ENCODE data around the gene NOX5. TPM values are rescaled to one million over a fixed set of nuclear protein-coding genes. Genes with fewer than 3 reads are reported as not detected.
"Not testable (repeated sequence)": the region's sequence is repeated elsewhere in the genome, so short reads cannot be mapped to it uniquely, and the experiment has no call there.

NOX5 gene
- total RNA-seq, result not detected

- ChIA-PET CTCF (no interaction called here), POLR2A (no interaction called here)
These were observed at the start of gene NOX5 for GRCh38 chr15:69014454-69014853. NOX5 (plus strand) TSS chr15:69014695; CDS start chr15:69014736, 41 bp downstream.

- ChIA-PET CTCF (no interaction called here), POLR2A (no interaction called here)
These were observed 47.5 kb upstream of the NOX5 start for GRCh38 chr15:68966996-68967395.

- POLR2A ChIA-PET, result no interaction called here
- CTCF ChIA-PET, result no interaction called here
These were observed 46.5 kb upstream of the NOX5 start for GRCh38 chr15:68967948-68968347.

GRCh38 chr15:68969298-68969697 is 45.2 kb upstream of the NOX5 start:
- CTCF ChIA-PET, result no interaction called here
- POLR2A ChIA-PET, result no interaction called here

DNA sequence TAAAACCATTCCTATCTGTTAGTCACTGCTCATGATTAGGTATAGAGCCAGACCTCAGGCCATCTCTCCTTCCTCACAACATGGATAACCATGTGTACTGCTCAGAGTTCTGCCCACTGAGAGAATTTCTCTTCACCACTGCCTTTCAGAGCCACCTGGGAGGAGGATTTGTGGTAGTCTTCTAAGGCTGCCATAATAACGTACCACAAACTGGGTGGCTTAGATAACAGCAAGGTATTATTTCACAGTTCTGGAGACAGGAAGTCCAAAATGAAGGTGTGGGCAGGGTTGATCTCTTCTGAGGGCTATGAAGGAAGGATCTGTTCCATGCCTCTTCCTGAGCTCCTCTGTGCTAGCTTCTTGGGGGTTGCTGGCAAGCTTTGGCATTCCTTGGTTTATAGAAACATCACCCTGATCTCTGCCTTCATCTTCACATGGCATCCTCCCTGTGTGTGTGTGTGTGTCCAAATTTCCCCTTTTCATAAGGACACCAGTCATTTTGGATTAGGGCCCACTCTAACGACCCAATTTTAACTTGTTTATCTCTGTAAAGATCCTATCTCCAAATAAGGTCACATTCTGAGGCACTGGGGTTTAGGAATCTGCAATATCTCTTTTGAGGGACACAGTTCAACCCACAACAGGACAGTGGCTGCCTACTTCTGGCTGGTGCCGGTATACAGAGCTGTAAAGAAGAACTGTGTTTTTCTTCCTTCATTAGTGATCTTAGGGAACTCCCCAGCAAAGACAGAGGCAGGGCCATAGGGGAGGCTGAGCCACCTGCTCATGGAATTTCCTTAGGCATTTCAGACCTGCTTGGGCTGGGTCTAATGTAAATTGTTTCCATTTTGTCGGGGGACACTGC is 42.1 kb upstream of the NOX5 start:
- CTCF ChIA-PET, result no interaction called here
- POLR2A ChIA-PET, result no interaction called here

DNA sequence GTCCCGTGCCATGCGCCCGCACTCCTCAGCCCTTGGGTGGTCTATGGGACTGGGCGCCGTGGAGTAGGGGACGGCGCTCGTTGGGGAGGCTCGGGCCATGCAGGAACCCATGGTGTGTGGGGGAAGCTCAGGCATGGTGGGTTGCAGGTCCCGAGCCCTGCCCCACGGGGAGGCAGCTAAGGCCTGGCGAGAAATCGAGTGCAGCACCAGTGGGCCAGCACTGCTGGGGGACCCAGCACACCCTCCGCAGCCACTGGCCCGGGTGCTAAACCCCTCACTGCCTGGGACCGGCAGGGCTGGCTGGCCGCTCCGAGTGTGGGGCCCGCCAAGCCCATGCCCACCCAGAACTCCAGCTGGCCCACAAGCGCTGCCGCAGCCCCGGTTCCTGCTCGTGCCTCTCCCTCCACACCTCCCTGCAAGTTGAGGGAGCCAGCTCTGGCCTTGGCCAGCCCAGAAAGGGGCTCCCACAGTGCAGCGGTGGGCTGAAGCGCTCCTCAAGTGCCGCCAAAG is 38.8 kb upstream of the NOX5 start:
- CTCF ChIA-PET, POLR2A ChIA-PET: not testable (repeated sequence)

- CTCF ChIA-PET, result not testable (repeated sequence)
These were observed 37.1 kb upstream of the NOX5 start for GRCh38 chr15:68977426-68977825.

DNA sequence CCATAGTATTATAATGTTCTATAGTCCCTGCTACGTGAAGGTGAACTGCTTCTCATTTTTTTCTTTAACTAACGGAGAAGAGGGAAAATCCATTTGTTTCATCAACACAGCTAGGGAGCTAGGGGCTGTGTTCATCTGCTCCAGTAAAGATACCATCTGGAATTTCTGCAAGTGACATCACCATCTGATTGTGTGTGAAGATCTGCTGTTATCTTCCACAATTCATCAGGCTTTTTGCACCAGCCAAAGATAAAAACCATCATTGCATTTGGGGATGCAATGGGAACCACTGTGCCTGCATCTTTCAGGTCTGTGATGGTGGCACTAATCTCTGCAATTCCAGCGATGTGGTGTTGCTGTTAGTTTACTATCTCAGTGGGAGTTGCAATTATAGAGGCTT is 35.5 kb upstream of the NOX5 start:
- ChIA-PET CTCF (no interaction called here), POLR2A (no interaction called here)

More at GRCh38 chr15:68977426-68977825, 37.1 kb upstream of the NOX5 start:
- POLR2A ChIA-PET, result not testable (repeated sequence)

DNA sequence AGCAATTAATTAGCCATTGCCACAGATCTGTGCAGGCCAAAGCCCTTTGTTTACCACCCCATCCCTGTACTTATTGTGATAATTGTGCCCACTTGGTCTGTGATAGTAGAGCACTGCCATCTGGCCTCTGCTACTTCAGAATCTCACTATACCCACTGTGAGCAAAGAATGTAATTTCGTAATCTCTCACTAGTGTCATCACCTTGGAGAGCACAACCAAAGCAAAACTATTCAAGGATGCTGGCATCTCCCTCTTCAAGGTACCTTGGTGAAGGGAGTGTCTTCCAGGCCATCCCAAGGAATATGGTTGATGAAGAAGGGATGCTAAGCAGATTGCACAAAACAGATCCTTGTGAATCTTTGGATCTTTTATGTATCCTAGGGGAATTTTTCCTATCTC is 34.7 kb upstream of the NOX5 start:
- POLR2A ChIA-PET, result no interaction called here
- CTCF ChIA-PET, result no interaction called here

GRCh38 chr15:68980786-68981185 is 33.7 kb upstream of the NOX5 start:
- ChIA-PET POLR2A (no interaction called here), CTCF (no interaction called here)

GRCh38 chr15:68981941-68982340 is 32.6 kb upstream of the NOX5 start:
- POLR2A ChIA-PET, result no interaction called here
- CTCF ChIA-PET, result no interaction called here

DNA sequence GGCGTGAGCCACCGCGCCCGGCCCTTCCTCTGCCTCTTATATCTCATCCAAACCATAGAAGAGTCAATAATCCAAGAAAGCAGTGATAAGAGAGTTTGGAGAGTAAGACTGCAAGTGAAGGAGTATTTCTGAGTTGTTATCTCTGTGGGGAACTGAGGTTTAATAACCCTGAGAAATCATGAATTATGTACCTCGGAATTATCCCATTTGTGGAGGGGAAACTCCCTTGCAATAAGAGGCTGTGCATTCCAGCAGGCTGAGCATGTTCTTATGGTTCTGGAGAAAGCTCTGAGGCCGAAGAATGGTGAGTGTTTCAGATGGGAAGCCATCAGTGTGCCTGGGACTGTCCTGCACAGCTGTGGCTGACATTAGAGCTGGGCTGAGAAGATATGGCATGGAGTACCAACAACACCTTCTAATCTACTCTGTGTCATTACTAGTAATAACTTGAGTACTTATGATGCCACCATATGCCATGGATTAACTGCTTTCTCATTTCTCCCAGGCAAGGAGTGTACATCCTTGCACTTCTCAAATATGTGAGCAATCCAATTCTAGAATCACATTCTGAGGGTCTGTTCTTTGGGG is 31.4 kb upstream of the NOX5 start:
- CTCF ChIA-PET, result no interaction called here
- POLR2A ChIA-PET, result no interaction called here

GRCh38 chr15:68983961-68984481 is 30.5 kb upstream of the NOX5 start:
- POLR2A ChIA-PET, result no interaction called here

GRCh38 chr15:68984586-68984985 is 29.9 kb upstream of the NOX5 start:
- CTCF ChIA-PET, result no interaction called here

More at GRCh38 chr15:68983961-68984481, 30.5 kb upstream of the NOX5 start:
- CTCF ChIA-PET, result no interaction called here

DNA sequence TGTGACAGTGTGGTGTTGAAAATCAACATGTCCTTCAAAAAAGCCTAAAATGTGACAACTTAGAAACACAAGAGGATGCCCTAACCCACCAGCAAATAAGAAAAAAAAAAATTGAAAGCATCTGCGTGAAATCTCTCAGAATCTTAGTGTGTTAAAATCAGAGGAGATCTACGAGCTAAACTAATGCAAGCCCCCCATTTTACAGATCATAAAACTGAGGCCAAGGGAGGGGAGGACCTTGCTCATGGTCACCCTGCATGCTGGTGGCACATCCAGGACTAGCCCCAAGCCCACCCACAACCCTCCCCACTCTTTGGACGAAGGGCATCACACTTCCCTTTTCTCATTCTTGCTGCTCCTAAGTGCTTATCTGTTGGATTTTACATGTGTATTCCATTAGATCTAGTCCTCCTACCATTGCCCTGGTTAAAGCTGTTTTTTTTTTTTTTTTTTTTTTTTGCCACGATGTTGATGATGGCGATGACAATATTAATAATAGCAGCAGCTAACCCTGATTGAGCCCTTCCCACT is 29.1 kb upstream of the NOX5 start:
- ChIA-PET CTCF (no interaction called here), POLR2A (no interaction called here)

More at GRCh38 chr15:68984586-68984985, 29.9 kb upstream of the NOX5 start:
- POLR2A ChIA-PET, result no interaction called here

DNA sequence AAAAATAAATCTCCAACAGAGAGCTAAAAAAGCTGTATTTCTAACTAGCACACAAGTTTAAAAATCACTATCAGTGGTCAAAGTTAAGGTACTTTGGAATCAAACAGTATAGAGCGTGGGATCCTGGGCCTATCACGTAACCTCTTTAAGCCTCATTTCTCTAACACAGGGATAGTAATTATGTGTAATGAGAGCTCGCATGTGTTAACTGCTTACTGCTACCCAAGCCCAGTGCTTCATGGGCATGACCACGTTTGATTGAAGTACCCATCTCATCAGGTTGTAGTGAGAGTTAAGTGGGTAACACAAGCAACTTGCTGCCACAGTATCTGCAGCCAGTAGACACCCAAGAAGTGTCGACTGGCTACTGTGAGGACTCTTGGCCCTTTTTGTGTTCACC is 28.2 kb upstream of the NOX5 start:
- CTCF ChIA-PET, result no interaction called here

DNA sequence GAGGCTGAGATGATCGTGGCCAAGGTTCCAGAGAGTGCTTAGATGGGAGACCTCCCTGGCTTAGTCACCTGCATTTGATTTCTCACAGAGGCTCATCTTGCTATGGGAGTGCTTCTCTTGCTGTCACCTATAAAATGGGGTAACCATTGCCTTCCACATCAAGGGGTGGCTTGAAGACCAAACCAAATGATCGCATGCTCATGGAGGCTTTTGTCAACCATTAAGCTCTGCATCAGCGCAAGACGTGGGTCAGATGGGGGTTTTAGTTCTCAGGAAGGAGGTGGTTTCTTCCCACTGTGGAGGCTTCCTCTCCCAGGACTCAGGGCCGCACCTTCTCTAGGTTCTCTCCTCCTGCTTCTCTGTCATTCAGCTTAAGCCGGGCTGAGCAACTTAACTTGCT is 27.4 kb upstream of the NOX5 start:
- CTCF ChIA-PET, result no interaction called here
- POLR2A ChIA-PET, result no interaction called here

More for the DNA sequence above, 28.2 kb upstream of the NOX5 start:
- POLR2A ChIA-PET, result no interaction called here

DNA sequence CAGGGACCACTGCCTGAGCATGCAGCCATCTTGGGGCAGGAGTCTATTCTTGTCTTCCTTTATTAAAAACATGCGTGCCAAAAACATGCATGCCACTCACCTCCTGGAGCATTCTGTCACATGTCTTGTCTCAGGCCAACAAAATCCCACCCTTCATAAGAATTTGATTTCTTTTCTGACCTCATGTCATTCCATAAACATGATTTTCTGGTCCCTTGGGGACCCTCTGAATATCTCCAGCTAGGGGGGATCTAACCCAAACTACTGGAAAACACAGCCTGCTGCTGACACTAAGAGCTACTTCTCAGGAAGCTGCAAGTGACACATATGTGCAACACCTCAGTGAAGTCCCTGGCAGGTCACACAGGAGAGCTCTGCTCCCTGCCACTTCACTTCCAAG is 26.8 kb upstream of the NOX5 start:
- ChIA-PET POLR2A (no interaction called here), CTCF (no interaction called here)

DNA sequence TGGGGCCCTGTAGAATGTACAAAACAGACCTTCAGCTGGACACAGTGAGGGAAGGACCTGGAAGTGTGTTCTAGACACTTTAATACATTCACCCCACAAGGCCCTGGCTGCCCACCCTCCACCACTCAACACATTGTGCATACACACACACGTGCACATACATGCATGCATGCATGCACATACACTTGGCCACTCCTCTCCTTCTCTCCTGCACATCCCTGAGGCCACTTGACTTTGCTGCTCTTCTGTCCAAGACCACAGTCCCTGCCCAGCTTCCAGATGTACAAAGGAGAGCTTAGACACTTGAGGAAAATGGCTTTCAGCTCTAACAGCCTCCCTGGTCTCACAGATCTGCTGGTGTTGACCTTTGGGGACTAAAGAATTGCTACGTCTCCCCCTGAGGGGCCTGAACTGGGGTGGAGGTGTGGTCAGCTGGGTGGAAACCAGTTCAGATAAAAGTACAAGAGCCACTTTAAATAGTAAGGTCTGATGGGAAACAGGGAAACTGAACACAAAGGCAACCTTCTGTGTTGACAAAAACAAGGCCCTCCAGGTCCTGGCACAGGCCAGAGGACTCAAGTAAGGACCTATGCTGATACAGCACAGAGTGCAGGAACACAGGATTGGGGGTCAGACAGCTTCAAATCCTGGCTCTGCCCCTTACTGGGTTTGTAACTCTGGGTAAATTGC is 24.8 kb upstream of the NOX5 start:
- CTCF ChIA-PET, result no interaction called here
- POLR2A ChIA-PET, result no interaction called here

DNA sequence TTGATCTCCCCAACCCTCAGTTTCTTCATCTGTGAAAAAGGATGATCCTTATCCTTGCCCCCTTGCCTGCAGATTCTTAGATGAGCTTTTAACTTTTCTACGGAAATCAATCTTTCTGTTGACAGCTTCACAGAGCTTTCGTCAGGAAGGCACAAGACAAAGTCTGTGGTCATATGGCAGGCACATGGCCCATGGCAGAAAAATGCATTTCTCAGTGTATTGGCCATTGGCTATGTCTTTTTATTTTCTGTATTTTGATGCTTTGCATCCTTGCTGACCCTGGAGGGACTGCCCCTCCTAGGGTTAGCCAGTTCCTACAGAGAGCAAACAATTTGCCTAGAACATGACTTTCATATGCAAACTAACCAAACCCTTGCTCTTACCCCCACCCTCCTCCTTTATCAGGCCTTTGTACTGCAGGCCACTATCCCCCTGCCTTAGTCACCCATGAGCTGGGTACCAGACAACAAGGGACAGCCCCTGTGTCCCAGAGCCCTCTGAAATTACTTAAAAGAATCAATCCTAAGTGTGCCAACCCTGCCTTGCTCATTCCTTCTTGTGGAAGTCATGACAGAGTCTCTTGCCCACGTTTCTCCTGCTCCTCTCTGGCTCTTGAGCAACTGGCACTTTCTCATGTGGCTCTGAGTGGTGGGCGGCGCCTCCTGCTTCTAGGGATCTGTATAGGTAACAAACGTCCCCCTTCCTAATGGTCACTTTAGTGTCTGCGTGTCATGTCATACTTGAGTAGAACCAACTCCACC is 24.1 kb upstream of the NOX5 start:
- ChIA-PET CTCF (no interaction called here), POLR2A (no interaction called here)

Measured in activated CD8-positive, alpha-beta memory T cell treated with anti-CD3 and anti-CD28 coated beads for 36 hours (primary cell).